ENCODE measurements around the gene RAB6D.
"Not testable (repeated sequence)": the region's sequence is repeated elsewhere in the genome, so short reads cannot be mapped to it uniquely, and the experiment has no call there.

Gene RAB6D

GRCh38 chr2:131391953-131392352 is 28.0 kb upstream of the RAB6D start:
- H3K9ac ChIP-seq (ENCODE audit: low read depth, low read length, poor library complexity); H3K14ac ChIP-seq (ENCODE audit: low read length); H3K27ac ChIP-seq (replicated peaks; ENCODE audit: low read length); H2BK120ac ChIP-seq (ENCODE audit: low read depth, low read length); H3K4me1 ChIP-seq (ENCODE audit: control insufficient read depth in 2 of 2, insufficient read depth in 1 of 2, low read depth in 1 of 2, low read length in 2 of 2); H3K36me3 ChIP-seq (replicated peaks in 1 of 2; ENCODE audit: control insufficient read depth in 2 of 2, insufficient read depth in 2 of 2, low read length in 2 of 2); H3K9me3 ChIP-seq (replicated peaks in 1 of 2; ENCODE audit: control insufficient read depth in 2 of 2, insufficient read depth in 1 of 2, low read depth in 1 of 2, low read length in 2 of 2); H3K4ac ChIP-seq (ENCODE audit: low read length); H3K23ac ChIP-seq (ENCODE audit: low read depth, low read length, poor library complexity); DNase-seq (ENCODE audit: low spot score); H3K4me3 ChIP-seq (ENCODE audit: low read length in 2 of 2); H2AFZ ChIP-seq (ENCODE audit: low read length); H3K4me2 ChIP-seq (ENCODE audit: insufficient read depth, low read length, poor library complexity, severe bottlenecking); H2BK12ac ChIP-seq (ENCODE audit: low read length); H4K8ac ChIP-seq (ENCODE audit: low read depth, low read length); H3K18ac ChIP-seq (ENCODE audit: low read length); H3K79me1 ChIP-seq (ENCODE audit: low read depth, low read length); H2BK5ac ChIP-seq (ENCODE audit: low read length); H2AK5ac ChIP-seq (ENCODE audit: low read depth, low read length); H2BK15ac ChIP-seq (ENCODE audit: low read length); H4K91ac ChIP-seq (ENCODE audit: low read depth, low read length, poor library complexity): not testable (repeated sequence)
- peaks cover 0 to 24% (median 0%) of the 10 kb centered on the region in 3 experiments for H3K27me3 ChIP-seq (ENCODE audit: control insufficient read depth in 3 of 3, insufficient read depth in 3 of 3, low read depth in 1 of 3, low read length in 3 of 3)
- WGBS, 2 donors (ENCODE audit: extremely low coverage in 2 of 2, insufficient read length in 2 of 2, insufficient replicate concordance in 1 of 2) = no CpG with 5 or more reads among the region's 9 CpGs

DNA sequence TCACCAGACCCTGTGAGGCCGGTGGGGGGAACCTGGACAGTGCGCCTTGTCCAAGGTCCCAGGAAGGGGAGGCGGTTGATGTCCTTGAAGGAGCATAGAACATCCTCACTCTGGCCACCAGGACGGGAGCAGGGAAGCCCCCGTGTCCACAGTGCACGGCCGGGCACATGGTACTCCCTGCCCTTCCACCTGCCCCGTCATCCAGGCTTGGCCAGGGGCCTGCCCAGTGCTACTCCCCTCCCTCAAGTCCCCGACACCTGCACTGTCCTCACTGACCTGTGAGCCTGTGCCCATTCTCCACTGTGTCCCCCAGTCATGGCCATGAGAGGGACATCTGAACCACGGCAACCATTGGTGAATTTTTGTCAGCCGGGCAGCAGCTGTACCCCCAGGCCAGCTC is 27.5 kb upstream of the RAB6D start:
- H3K27ac ChIP-seq (replicated peaks; ENCODE audit: low read length); H3K9ac ChIP-seq (ENCODE audit: low read depth, low read length, poor library complexity); H3K79me1 ChIP-seq (ENCODE audit: low read depth, low read length); H2BK120ac ChIP-seq (ENCODE audit: low read depth, low read length); H2BK12ac ChIP-seq (ENCODE audit: low read length); H2BK15ac ChIP-seq (ENCODE audit: low read length); H3K18ac ChIP-seq (ENCODE audit: low read length); H2AK5ac ChIP-seq (ENCODE audit: low read depth, low read length); H3K14ac ChIP-seq (ENCODE audit: low read length); H2BK5ac ChIP-seq (ENCODE audit: low read length); H3K36me3 ChIP-seq (replicated peaks in 1 of 2; ENCODE audit: control insufficient read depth in 2 of 2, insufficient read depth in 2 of 2, low read length in 2 of 2); H3K4me1 ChIP-seq (ENCODE audit: control insufficient read depth in 2 of 2, insufficient read depth in 1 of 2, low read depth in 1 of 2, low read length in 2 of 2); H4K91ac ChIP-seq (ENCODE audit: low read depth, low read length, poor library complexity); DNase-seq (ENCODE audit: low spot score); H3K23ac ChIP-seq (ENCODE audit: low read depth, low read length, poor library complexity); H2AFZ ChIP-seq (ENCODE audit: low read length); H3K4ac ChIP-seq (ENCODE audit: low read length); H3K4me2 ChIP-seq (ENCODE audit: insufficient read depth, low read length, poor library complexity, severe bottlenecking); H3K9me3 ChIP-seq (replicated peaks in 1 of 2; ENCODE audit: control insufficient read depth in 2 of 2, insufficient read depth in 1 of 2, low read depth in 1 of 2, low read length in 2 of 2); H3K4me3 ChIP-seq (ENCODE audit: low read length in 2 of 2): not testable (repeated sequence)
- peak overlapping the region; percentile 43 for H4K8ac ChIP-seq (ENCODE audit: low read depth, low read length)
- WGBS, 2 donors (ENCODE audit: extremely low coverage in 2 of 2, insufficient read length in 2 of 2, insufficient replicate concordance in 1 of 2) = no CpG with 5 or more reads among the region's 11 CpGs
- peaks cover 0 to 24% (median 0%) of the 10 kb centered on the region in 3 experiments for H3K27me3 ChIP-seq (ENCODE audit: control insufficient read depth in 3 of 3, insufficient read depth in 3 of 3, low read depth in 1 of 3, low read length in 3 of 3)

DNA sequence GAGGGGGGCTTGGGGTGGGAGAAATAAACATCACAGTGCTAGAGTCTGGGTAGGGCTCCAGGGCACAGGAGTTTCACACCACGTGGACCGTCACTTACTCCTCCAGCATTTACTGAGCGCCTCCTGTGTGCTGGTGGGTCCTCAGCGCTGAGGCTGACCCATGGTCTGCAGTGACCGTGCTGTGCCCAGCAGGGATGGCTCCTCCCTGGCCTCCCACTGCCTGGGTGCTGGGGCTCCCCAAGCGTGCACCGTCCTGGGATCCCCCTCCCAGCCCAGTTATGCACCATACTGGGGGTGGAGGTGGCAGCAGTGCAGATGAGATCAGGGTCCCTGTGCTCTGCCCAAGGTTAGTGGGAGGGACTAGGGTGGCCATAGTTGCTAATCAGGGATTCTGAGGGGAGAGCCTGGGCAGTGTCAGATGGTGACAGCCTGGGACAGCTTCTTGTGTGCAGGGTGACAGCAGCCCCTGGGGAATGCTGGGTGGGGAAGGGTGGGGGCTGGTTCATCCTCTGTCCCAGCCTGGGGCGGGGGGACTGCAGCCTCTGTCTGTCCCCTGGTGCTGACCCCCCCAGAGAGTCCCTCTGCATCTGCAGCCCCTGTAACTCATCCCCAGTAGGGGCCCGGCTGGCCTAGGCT is 26.6 kb upstream of the RAB6D start:
- not testable (repeated sequence) for H3K18ac ChIP-seq (ENCODE audit: low read length); H3K4me2 ChIP-seq (ENCODE audit: insufficient read depth, low read length, poor library complexity, severe bottlenecking); H4K8ac ChIP-seq (ENCODE audit: low read depth, low read length); H2BK5ac ChIP-seq (ENCODE audit: low read length); H4K91ac ChIP-seq (ENCODE audit: low read depth, low read length, poor library complexity); H2BK12ac ChIP-seq (ENCODE audit: low read length); H3K4me3 ChIP-seq (ENCODE audit: low read length in 2 of 2); H3K14ac ChIP-seq (ENCODE audit: low read length); H3K23ac ChIP-seq (ENCODE audit: low read depth, low read length, poor library complexity); H3K36me3 ChIP-seq (replicated peaks in 1 of 2; ENCODE audit: control insufficient read depth in 2 of 2, insufficient read depth in 2 of 2, low read length in 2 of 2); H3K79me1 ChIP-seq (ENCODE audit: low read depth, low read length); H3K4ac ChIP-seq (ENCODE audit: low read length); DNase-seq (ENCODE audit: low spot score); H2BK15ac ChIP-seq (ENCODE audit: low read length); H3K9ac ChIP-seq (ENCODE audit: low read depth, low read length, poor library complexity); H2BK120ac ChIP-seq (ENCODE audit: low read depth, low read length); H2AK5ac ChIP-seq (ENCODE audit: low read depth, low read length); H2AFZ ChIP-seq (ENCODE audit: low read length); H3K4me1 ChIP-seq (ENCODE audit: control insufficient read depth in 2 of 2, insufficient read depth in 1 of 2, low read depth in 1 of 2, low read length in 2 of 2); H3K27ac ChIP-seq (replicated peaks; ENCODE audit: low read length); H3K9me3 ChIP-seq (replicated peaks in 1 of 2; ENCODE audit: control insufficient read depth in 2 of 2, insufficient read depth in 1 of 2, low read depth in 1 of 2, low read length in 2 of 2)
- H3K27me3 ChIP-seq (ENCODE audit: control insufficient read depth in 3 of 3, insufficient read depth in 3 of 3, low read depth in 1 of 3, low read length in 3 of 3) = peaks cover 0 to 24% (median 0%) of the 10 kb centered on the region in 3 experiments
- WGBS, 2 donors (ENCODE audit: extremely low coverage in 2 of 2, insufficient read length in 2 of 2, insufficient replicate concordance in 1 of 2) = no CpG with 5 or more reads among the region's 9 CpGs

DNA sequence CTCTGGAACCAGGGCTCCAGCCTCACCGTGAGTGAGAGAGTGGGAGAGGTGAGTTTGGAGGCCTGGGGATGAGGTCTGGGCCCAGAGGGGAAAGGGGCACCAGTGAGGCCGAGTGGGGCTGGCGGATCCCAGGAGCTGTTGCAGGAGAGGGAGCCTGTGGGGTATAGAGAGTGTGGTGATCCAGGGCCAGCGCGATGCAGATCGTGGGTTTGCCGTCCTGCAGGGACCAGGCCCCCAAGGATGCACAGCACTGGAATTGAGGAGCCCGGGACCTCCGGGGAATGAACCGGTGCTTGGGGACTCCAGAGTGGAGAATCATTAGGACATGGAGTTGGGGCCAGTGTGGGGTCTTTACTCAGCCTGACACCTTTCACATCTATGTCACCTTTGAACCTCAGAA is 25.7 kb upstream of the RAB6D start:
- Histone ChIP-seq H3K9ac (ENCODE audit: low read depth, low read length, poor library complexity) (no peak overlapping the region), H2BK5ac (ENCODE audit: low read length) (no peak overlapping the region), H2BK12ac (ENCODE audit: low read length) (no peak overlapping the region), H3K4me1 (ENCODE audit: control insufficient read depth in 2 of 2, insufficient read depth in 1 of 2, low read depth in 1 of 2, low read length in 2 of 2) (peaks cover 0 to 4% of the 10 kb centered on the region in 2 donors), H2BK15ac (ENCODE audit: low read length) (no peak overlapping the region), H3K9me3 (replicated peaks in 1 of 2; ENCODE audit: control insufficient read depth in 2 of 2, insufficient read depth in 1 of 2, low read depth in 1 of 2, low read length in 2 of 2) (no peaks in the 10 kb centered on the region), H3K14ac (ENCODE audit: low read length) (no peak overlapping the region), H3K23ac (ENCODE audit: low read depth, low read length, poor library complexity) (no peak overlapping the region), H3K4me2 (ENCODE audit: insufficient read depth, low read length, poor library complexity, severe bottlenecking) (no peak overlapping the region), H2BK120ac (ENCODE audit: low read depth, low read length) (no peak overlapping the region), H3K18ac (ENCODE audit: low read length) (peak overlapping the region; percentile 38), H3K27me3 (ENCODE audit: control insufficient read depth in 3 of 3, insufficient read depth in 3 of 3, low read depth in 1 of 3, low read length in 3 of 3) (peaks cover 0 to 15% (median 0%) of the 10 kb centered on the region in 3 experiments), H2AK5ac (ENCODE audit: low read depth, low read length) (no peak overlapping the region), H3K27ac (replicated peaks; ENCODE audit: low read length) (no peak overlapping the region), H4K91ac (ENCODE audit: low read depth, low read length, poor library complexity) (no peak overlapping the region), H3K36me3 (replicated peaks in 1 of 2; ENCODE audit: control insufficient read depth in 2 of 2, insufficient read depth in 2 of 2, low read length in 2 of 2) (no peaks in the 10 kb centered on the region), H2AFZ (ENCODE audit: low read length) (no peak overlapping the region), H3K4ac (ENCODE audit: low read length) (no peak overlapping the region), H3K4me3 (ENCODE audit: low read length in 2 of 2) (no peak overlapping the region), H4K8ac (ENCODE audit: low read depth, low read length) (no peak overlapping the region), H3K79me1 (ENCODE audit: low read depth, low read length) (no peaks in the 10 kb centered on the region)
- DNase-seq (ENCODE audit: low spot score) = no peak
- WGBS, 2 donors (ENCODE audit: extremely low coverage in 2 of 2, insufficient read length in 2 of 2, insufficient replicate concordance in 1 of 2) = no CpG with 5 or more reads among the region's 10 CpGs
